Upper lobe of left lung (tissue), 6 donors: ENCODE data around the gene EHF. TPM values are rescaled to one million over a fixed set of nuclear protein-coding genes. Genes with fewer than 3 reads are reported as not detected.
A peak's percentile ranks its signal among the peaks of the same experiment; 100 is the strongest.

Experiments used
- ATAC-seq, 2 donors: fragments of 200-7000 bp; cut with Tn5 transposase; one replicate each; pipeline ENCODE4 v1.9.1; 2022; ENCODE audit warnings: mild to moderate bottlenecking in 2 of 2, moderate library complexity in 2 of 2; ENCODE audit not compliant: low FRiP score in 2 of 2
- DNase-seq, 2 donors: peaks; one replicate each; pipeline ENCODE4 v3.0.0-alpha.2; 2019 to 2020
- H3K27ac ChIP-seq, 4 donors: fragments of 200-600 bp; sonication (generic); one replicate each; pipeline ENCODE4 v1.5.1; 2016 to 2019
- H3K27me3 ChIP-seq, 4 donors: fragments of 200-600 bp; sonication (generic); one replicate each; pipeline ENCODE4 v1.5.1; 2017 to 2019
- H3K36me3 ChIP-seq, 4 donors: fragments of 200-600 bp; sonication (generic); one replicate each; pipeline ENCODE4 v1.5.1; 2016 to 2019
- H3K4me1 ChIP-seq, 4 donors: fragments of 200-600 bp; sonication (generic); one replicate each; pipeline ENCODE4 v1.5.1; 2018 to 2019
- H3K4me3 ChIP-seq, 4 donors: fragments of 200-600 bp; sonication (generic); one replicate each; pipeline ENCODE4 v1.5.1; 2017 to 2019; ENCODE audit warnings: mild to moderate bottlenecking in 2 of 4, moderate library complexity in 1 of 4
- H3K9me3 ChIP-seq, 4 donors: fragments of 200-600 bp; sonication (generic); one replicate each; pipeline ENCODE4 v1.5.1; 2018 to 2019
- CTCF ChIP-seq, 6 experiments: fragments of 450-650 bp in 4 of 6; fragments of 200-600 bp in 2 of 6; sonication (generic) in 2 of 6; IDR thresholded peaks; one replicate each; pipeline ENCODE4 v1.5.1; 2016 to 2019; ENCODE audit warnings: antibody characterized with exemption in 6 of 6
- EP300 ChIP-seq, 4 donors: sonication (generic); formaldehyde crosslinking; IDR thresholded peaks; one replicate each; pipeline ENCODE4 v1.5.1; 2017; ENCODE audit warnings: antibody characterized with exemption in 4 of 4, control low read depth in 2 of 4
- POLR2A ChIP-seq, 4 donors: fragments of 450-650 bp; IDR thresholded peaks; one replicate each; pipeline ENCODE4 v1.5.1; 2016 to 2017; ENCODE audit warnings: antibody characterized with exemption in 4 of 4, mild to moderate bottlenecking in 2 of 4
- POLR2AphosphoS5 ChIP-seq, 2 donors: sonication (generic); formaldehyde crosslinking; IDR thresholded peaks; one replicate each; pipeline ENCODE4 v1.5.1; 2017; ENCODE audit warnings: antibody characterized with exemption in 2 of 2
- WGBS, 2 donors: methylation state at CpG; one replicate each; pipeline ENCODE4 v1.1.5; 2017 to 2018; 5-methylcytosine and 5-hydroxymethylcytosine counted together
- total RNA-seq, 6 donors: library from RNA; depleted of rRNA in 4 of 6; stranded (reverse); fragments of >200 nt in 4 of 6; gene quantifications; one replicate each; pipeline versions ENCODE4 v1.1.0 to v1.2.1, GENCODE V29; 2016 to 2021
- donor health status: DM: no; HTN: no; CAD: no; lungs with moderate emphysema.
- donor health status: DM: no; HTN: yes; CAD: no; lungs with severe emphysema.

The EHF gene
- total RNA-seq, 6 donors from 2014 or later, result 31.8 to 122 (median 57.7) TPM

GRCh38 chr11:34654483-34655334 is 33.8 kb downstream of the EHF start:
- ATAC-seq (peak; percentile 78 to 85), DNase-seq (peak in 1 of 2 donors; percentile 90)
- 26 to 27% methylated on average over 9 of the region's 9 CpGs for WGBS, 2 donors
- Histone ChIP-seq H3K27me3 (no peaks in the 10 kb centered on the region), H3K4me1 (peaks cover 13 to 49% (median 31%) of the 10 kb centered on the region in 4 donors), H3K4me3 (no peak overlapping the region), H3K36me3 (no peaks in the 10 kb centered on the region), H3K27ac (peak overlapping the region; percentile 49 to 76 (median 62)), H3K9me3 (no peaks in the 10 kb centered on the region)
- TF ChIP-seq CTCF (IDR thresholded peaks at IDR 0.05) (no peak), POLR2AphosphoS5 (IDR thresholded peaks at IDR 0.05) (peak; percentile 89 to 93), POLR2A (IDR thresholded peaks at IDR 0.05) (peak in 1 of 4 donors; percentile 37), EP300 (IDR thresholded peaks at IDR 0.05) (peak in 2 of 4 donors; percentile 84 to 96)

- peaks cover 5 to 42% (median 27%) of the 10 kb centered on the region in 4 donors for H3K4me1 ChIP-seq
- no peak overlapping the region for H3K4me3 ChIP-seq
- TF ChIP-seq POLR2A (IDR thresholded peaks at IDR 0.05) (no peak), CTCF (IDR thresholded peaks at IDR 0.05) (no peak), POLR2AphosphoS5 (IDR thresholded peaks at IDR 0.05) (no peak), EP300 (IDR thresholded peaks at IDR 0.05) (no peak)
- no peaks in the 10 kb centered on the region for H3K36me3 ChIP-seq
- 41 to 54% methylated on average over 2 of the region's 2 CpGs for WGBS, 2 donors
- no peak for ATAC-seq
- H3K27me3 ChIP-seq, result no peaks in the 10 kb centered on the region
- peak overlapping the region; percentile 17 to 76 (median 47) for H3K27ac ChIP-seq
- no peak for DNase-seq
- no peaks in the 10 kb centered on the region for H3K9me3 ChIP-seq
These were observed 34.6 kb downstream of the EHF start for GRCh38 chr11:34655335-34656008.

GRCh38 chr11:34656062-34656720 is 35.3 kb downstream of the EHF start:
- H3K4me1 ChIP-seq, result peaks cover 4 to 36% (median 24%) of the 10 kb centered on the region in 4 donors
- TF ChIP-seq CTCF (IDR thresholded peaks at IDR 0.05), result no peak
- no peak for TF ChIP-seq POLR2AphosphoS5 (IDR thresholded peaks at IDR 0.05)
- no peak for TF ChIP-seq EP300 (IDR thresholded peaks at IDR 0.05)
- no peak for TF ChIP-seq POLR2A (IDR thresholded peaks at IDR 0.05)
- H3K27ac ChIP-seq, result peak overlapping the region in 1 of 4 donors; percentile 23
- no peaks in the 10 kb centered on the region for H3K9me3 ChIP-seq
- no peaks in the 10 kb centered on the region for H3K36me3 ChIP-seq
- DNase-seq (no peak), ATAC-seq (no peak)
- no peaks in the 10 kb centered on the region for H3K27me3 ChIP-seq
- no peak overlapping the region for H3K4me3 ChIP-seq
- WGBS, 2 donors, result 85 to 89% methylated on average over 5 of the region's 5 CpGs

GRCh38 chr11:34658071-34659015 is 37.5 kb downstream of the EHF start:
- Histone ChIP-seq H3K4me1 (peaks cover 4 to 17% (median 13%) of the 10 kb centered on the region in 4 donors), H3K27ac (no peak overlapping the region), H3K27me3 (no peaks in the 10 kb centered on the region), H3K4me3 (no peak overlapping the region), H3K9me3 (no peaks in the 10 kb centered on the region), H3K36me3 (no peaks in the 10 kb centered on the region)
- no peak for DNase-seq
- 82 to 88% methylated on average over 14 of the region's 14 CpGs for WGBS, 2 donors
- no peak for TF ChIP-seq EP300 (IDR thresholded peaks at IDR 0.05)
- TF ChIP-seq POLR2A (IDR thresholded peaks at IDR 0.05), result no peak
- TF ChIP-seq POLR2AphosphoS5 (IDR thresholded peaks at IDR 0.05), result no peak
- TF ChIP-seq CTCF (IDR thresholded peaks at IDR 0.05), result no peak
- ATAC-seq, result no peak
